PC-9 (cell line): Measurements from ENCODE around the gene MRPS10.

Experiments
- EZH2 ChIP-seq: fragments of 200-600 bp; sonication (generic); IDR thresholded peaks from 2 replicates; pipeline ENCODE4 v1.8.0; 2017; ENCODE audit warnings: antibody characterized with exemption, low read depth
- TF ChIP-seq, protein P1 (sequence below): fragments of 200-600 bp; sonication (generic); conservative IDR thresholded peaks from 2 replicates; pipeline ENCODE4 v1.6.1; 2017; ENCODE audit warnings: mixed run types, antibody characterized with exemption, mild to moderate bottlenecking, moderate library complexity

DNA sequence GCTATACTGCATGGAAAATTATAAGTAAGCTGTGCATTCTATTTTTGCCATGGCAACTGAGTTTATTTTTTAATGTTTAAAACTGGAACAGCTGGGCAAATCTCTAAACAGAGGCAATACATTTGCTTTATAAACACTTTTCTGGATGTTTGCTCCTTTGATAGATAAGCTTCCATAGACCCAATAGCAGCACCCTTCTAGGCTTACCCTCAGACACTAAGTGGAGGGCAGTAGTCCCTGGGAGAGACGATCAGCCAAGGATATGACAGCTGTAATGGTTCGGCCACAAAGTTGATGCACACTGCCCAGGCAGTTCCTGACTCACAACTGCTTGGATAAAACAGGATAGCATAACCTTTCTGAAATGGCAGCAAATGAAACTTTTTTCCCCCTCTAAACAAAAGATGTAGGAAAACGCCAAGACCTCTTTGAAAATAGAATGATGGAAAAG is 8.5 kb upstream of the MRPS10 start:
- TF ChIP-seq, protein P1, sequence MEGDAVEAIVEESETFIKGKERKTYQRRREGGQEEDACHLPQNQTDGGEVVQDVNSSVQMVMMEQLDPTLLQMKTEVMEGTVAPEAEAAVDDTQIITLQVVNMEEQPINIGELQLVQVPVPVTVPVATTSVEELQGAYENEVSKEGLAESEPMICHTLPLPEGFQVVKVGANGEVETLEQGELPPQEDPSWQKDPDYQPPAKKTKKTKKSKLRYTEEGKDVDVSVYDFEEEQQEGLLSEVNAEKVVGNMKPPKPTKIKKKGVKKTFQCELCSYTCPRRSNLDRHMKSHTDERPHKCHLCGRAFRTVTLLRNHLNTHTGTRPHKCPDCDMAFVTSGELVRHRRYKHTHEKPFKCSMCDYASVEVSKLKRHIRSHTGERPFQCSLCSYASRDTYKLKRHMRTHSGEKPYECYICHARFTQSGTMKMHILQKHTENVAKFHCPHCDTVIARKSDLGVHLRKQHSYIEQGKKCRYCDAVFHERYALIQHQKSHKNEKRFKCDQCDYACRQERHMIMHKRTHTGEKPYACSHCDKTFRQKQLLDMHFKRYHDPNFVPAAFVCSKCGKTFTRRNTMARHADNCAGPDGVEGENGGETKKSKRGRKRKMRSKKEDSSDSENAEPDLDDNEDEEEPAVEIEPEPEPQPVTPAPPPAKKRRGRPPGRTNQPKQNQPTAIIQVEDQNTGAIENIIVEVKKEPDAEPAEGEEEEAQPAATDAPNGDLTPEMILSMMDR = no peak
- no peak for TF ChIP-seq EZH2
